Stimulated activated CD4-positive, alpha-beta T cell treated with anti-CD3 and anti-CD28 coated beads, Interleukin-1b, Interleukin-23, amount 100 ng/mL, for 1 hour (primary cell): ENCODE measurements around the gene PROKR1.

ENCODE experiments used
- DNase-seq, 2 donors: peaks; one replicate each; pipeline ENCODE4 v3.0.0-alpha.2; 2020; ENCODE audit warnings: low read depth in 2 of 2

PROKR1 gene

DNA sequence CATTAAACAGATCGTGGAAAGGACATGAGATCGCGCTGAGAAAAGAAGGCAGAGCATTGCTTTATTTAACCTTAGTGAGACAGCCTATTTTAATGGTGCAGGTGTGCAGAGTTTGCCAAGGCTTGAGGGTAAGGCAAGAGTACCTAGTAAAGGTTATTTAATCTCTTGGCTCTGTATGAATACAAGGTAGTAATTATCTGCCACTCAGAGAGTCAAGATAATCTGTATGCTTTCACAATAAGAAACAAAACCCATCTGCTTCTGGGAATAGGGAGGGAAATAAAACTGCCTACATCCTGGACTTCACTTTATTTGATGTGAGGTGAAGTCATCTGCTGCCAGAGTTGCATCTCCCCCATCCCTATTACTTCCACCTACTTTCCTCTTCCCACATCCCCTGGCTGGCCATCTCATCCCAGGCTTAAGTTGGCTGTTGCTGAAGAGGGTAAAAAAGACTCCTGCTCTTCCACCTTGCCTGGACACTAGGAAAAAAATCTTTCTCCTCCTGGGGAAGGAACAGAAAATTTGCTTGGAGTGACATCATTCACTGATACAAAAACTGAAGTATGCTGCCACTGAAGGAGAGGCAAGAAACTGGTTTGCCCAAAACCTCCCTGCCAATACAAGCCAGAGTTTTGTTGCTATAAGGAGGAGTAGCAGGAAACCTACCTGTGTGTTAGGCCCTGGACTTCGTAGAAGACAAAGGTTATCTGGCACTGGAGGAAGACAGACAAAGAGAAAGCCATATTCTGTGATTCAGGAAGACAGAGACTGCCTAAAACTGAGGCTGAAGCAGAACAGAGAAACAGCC is 55.4 kb downstream of the PROKR1 start:
- no peak for DNase-seq

DNA sequence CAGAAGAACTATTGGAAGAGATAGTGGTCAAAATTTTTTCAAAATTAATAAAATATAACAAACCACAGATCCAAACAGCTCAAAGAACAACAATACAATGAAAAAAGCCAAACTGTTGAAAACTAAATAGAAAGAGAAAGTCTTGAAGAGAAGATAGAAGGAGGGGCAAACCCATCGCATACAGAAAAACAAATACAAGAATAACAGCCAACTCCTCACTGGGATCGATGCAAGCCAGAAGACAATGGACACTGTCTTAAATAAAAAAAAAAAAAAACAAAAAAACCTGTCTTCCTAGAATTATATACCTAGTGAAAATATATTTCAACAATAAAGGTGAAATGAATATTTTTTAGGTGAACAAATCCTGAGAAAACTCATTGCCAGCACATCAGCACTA is 57.2 kb downstream of the PROKR1 start:
- DNase-seq: no peak

DNA sequence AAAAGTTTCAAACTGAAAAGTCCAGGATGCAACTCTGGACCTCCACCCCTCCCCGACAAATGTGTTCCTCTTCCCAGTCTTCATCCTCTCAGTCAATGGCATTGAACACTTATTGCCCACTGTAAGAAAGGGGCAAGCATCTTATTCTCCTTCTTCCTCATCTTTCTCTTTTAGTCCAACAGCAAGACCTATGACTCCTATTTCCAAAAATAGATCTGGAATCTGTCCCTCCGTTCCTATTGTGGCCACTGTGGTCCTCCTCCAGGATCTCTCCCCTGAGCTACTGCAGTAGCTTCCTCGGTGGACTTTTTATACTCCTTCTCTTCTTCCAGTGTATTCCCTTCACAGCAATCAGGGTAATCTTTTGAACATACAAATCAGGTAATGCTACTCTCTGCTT is 63.3 kb downstream of the PROKR1 start:
- DNase-seq: no peak
